Measurements from ENCODE around the gene SCML1.
A peak's percentile ranks its signal among the peaks of the same experiment; 100 is the strongest.
"Not testable (repeated sequence)": the region's sequence is repeated elsewhere in the genome, so short reads cannot be mapped to it uniquely, and the experiment has no call there.

Gene SCML1

DNA sequence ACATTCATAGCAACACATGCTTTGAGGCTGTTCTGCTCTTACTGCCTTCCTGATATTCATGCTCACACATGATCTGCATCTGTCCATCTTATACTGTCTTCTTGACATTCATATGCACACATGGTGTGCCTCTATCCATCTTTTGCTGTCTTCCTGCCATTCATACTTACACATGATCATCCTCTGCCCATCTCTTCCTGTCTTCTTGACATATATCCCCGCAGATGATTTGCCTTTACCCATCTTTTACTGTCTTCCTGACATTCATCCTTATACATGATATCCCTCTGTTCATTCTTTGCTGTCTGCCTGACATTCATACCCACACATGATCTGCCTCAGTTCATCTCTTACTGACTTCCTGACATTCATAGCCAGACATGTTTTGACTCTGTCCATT, 36.8 kb downstream of the SCML1 start:
- no peak overlapping the region for H3K4me3 ChIP-seq (ENCODE audit: low read depth, low read length)
- peaks cover 31% of the 10 kb centered on the region for H3K27me3 ChIP-seq (ENCODE audit: control insufficient read depth, insufficient read depth, low read length)
- H3K9ac ChIP-seq (ENCODE audit: low read depth, low read length), result no peak overlapping the region
- peaks cover 3% of the 10 kb centered on the region for H3K4me1 ChIP-seq (ENCODE audit: control insufficient read depth, insufficient read depth, low read length)
- H3K36me3 ChIP-seq (ENCODE audit: control insufficient read depth, insufficient read depth, low read length), result no peaks in the 10 kb centered on the region
- no peaks in the 10 kb centered on the region for H3K9me3 ChIP-seq (ENCODE audit: control insufficient read depth, insufficient read depth, low read length)

DNA sequence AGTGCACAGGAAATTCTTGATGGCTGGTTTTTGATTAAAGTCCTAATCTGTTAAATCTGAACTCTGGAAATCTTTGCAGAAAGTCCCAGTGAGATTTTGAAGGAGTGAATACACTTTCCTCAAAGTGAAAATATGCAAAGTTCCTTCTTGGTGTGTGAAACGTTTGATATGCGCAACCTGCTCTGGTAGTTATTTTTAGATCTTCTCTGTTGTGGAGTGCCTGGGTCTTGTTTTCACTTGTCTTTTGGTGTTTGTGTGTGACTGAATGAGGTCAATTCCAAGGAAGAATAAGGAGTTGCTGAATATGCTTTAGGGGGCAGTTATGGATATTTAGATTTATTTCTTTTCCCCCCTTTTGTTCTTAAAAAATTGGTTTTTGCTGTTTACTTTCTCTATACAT, 41.7 kb downstream of the SCML1 start:
- H3K9ac ChIP-seq (ENCODE audit: low read depth, low read length), result no peak overlapping the region
- peaks cover 5% of the 10 kb centered on the region for H3K27me3 ChIP-seq (ENCODE audit: control insufficient read depth, insufficient read depth, low read length)
- no peaks in the 10 kb centered on the region for H3K9me3 ChIP-seq (ENCODE audit: control insufficient read depth, insufficient read depth, low read length)
- peaks cover 5% of the 10 kb centered on the region for H3K4me1 ChIP-seq (ENCODE audit: control insufficient read depth, insufficient read depth, low read length)
- no peak overlapping the region for H3K4me3 ChIP-seq (ENCODE audit: low read depth, low read length)
- H3K36me3 ChIP-seq (ENCODE audit: control insufficient read depth, insufficient read depth, low read length), result no peaks in the 10 kb centered on the region

DNA sequence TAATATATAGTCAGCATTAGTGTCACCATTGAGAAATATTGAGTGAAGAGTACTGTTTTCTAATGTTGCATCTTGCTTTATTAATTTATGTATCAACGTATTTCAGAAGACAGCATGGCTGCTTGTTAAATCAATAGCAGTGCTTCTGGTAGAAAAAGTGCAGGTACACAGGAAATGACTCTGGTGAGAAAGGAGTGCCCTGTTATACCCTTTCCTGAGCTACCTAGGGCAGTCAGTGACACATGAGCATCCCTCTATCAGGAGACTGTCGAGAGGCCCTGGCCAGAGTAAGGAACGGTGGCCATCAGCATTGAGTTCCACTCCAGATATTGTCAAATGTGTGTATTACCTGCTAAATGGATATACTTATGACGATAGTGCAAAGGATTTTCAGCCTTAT, 42.1 kb downstream of the SCML1 start:
- Histone ChIP-seq H3K9me3 (ENCODE audit: control insufficient read depth, insufficient read depth, low read length) (no peaks in the 10 kb centered on the region), H3K9ac (ENCODE audit: low read depth, low read length) (no peak overlapping the region), H3K4me3 (ENCODE audit: low read depth, low read length) (no peak overlapping the region), H3K4me1 (ENCODE audit: control insufficient read depth, insufficient read depth, low read length) (peaks cover 5% of the 10 kb centered on the region), H3K27me3 (ENCODE audit: control insufficient read depth, insufficient read depth, low read length) (peaks cover under 1% of the 10 kb centered on the region), H3K36me3 (ENCODE audit: control insufficient read depth, insufficient read depth, low read length) (no peaks in the 10 kb centered on the region)

DNA sequence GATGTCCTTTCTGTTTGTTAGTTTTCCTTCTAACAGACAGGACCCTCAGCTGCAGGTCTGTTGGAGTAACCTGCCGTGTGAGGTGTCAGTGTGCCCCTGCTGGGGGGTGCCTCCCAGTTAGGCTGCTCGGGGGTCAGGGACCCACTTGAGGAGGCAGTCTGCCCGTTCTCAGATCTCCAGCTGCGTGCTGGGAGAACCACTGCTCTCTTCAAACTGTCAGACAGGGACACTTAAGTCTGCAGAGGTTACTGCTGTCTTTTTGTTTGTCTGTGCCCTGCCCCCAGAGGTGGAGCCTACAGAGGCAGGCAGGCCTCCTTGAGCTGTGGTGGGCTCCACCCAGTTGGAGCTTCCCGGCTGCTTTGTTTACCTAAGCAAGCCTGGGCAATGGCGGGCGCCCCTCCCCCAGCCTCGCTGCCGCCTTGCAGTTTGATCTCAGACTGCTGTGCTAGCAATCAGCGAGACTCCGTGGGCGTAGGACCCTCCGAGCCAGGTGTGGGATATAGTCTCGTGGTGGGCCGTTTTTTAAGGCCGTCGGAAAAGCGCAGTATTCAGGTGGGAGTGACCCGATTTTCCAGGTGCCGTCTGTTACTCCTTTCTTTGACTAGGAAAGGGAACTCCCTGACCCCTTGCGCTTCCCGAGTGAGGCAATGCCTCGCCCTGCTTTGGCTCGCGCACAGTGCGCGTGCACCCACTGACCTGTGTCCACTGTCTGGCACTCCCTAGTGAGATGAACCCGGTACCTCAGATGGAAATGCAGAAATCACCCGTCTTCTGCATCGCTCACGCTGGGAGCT, 49.5 kb downstream of the SCML1 start:
- H3K4me3 ChIP-seq (ENCODE audit: low read depth, low read length), result peak overlapping the region; percentile 41
- H3K36me3 ChIP-seq (ENCODE audit: control insufficient read depth, insufficient read depth, low read length); H3K9ac ChIP-seq (ENCODE audit: low read depth, low read length); H3K4me1 ChIP-seq (ENCODE audit: control insufficient read depth, insufficient read depth, low read length); H3K27me3 ChIP-seq (ENCODE audit: control insufficient read depth, insufficient read depth, low read length); H3K9me3 ChIP-seq (ENCODE audit: control insufficient read depth, insufficient read depth, low read length): not testable (repeated sequence)

DNA sequence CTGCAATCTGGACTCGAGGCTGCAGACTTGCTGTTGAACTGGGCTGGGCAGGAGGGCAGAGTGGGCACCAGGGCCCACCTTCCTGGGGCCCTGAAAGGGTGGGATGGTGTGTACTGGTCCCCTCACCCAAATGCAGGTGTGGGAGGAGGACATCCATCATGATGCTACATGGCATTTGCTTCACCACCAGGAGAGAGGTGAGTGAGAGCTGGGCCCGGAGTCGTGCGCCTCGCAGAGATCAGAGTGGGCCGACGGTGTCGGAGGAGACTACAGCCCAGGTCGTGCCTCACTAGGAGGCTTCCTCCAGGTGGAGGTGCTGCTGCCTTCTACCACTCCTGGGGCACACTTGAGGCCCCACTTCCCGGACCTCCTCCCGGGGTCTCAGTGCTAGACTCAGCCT, 50.3 kb downstream of the SCML1 start:
- Histone ChIP-seq H3K36me3 (ENCODE audit: control insufficient read depth, insufficient read depth, low read length) (no peaks in the 10 kb centered on the region), H3K27me3 (ENCODE audit: control insufficient read depth, insufficient read depth, low read length) (no peaks in the 10 kb centered on the region), H3K9ac (ENCODE audit: low read depth, low read length) (no peak overlapping the region), H3K4me1 (ENCODE audit: control insufficient read depth, insufficient read depth, low read length) (no peaks in the 10 kb centered on the region), H3K9me3 (ENCODE audit: control insufficient read depth, insufficient read depth, low read length) (no peaks in the 10 kb centered on the region), H3K4me3 (ENCODE audit: low read depth, low read length) (peak overlapping the region; percentile 41)

DNA sequence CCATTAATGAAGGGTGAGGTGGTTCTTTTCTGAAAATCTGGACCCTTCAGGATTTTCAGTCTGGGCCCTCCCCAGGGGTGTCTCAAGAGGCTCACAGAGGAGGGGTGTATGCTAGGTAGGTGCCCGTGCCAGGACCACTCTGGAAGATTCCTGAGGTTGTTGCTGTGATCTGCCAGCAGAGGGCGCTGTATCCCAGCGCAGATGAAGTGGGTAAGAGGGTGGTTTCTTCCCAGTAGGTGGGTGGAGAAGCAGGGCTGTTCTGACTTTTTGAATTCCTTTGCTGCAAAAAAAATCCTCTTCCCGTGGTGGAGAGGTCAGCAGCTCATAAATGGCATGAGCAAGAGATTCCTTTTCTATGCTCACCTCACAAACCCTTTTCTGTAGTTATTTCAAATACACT, 51.1 kb downstream of the SCML1 start:
- Histone ChIP-seq H3K27me3 (ENCODE audit: control insufficient read depth, insufficient read depth, low read length) (no peaks in the 10 kb centered on the region), H3K9me3 (ENCODE audit: control insufficient read depth, insufficient read depth, low read length) (no peaks in the 10 kb centered on the region), H3K4me3 (ENCODE audit: low read depth, low read length) (no peak overlapping the region), H3K36me3 (ENCODE audit: control insufficient read depth, insufficient read depth, low read length) (no peaks in the 10 kb centered on the region), H3K4me1 (ENCODE audit: control insufficient read depth, insufficient read depth, low read length) (no peaks in the 10 kb centered on the region), H3K9ac (ENCODE audit: low read depth, low read length) (no peak overlapping the region)

DNA sequence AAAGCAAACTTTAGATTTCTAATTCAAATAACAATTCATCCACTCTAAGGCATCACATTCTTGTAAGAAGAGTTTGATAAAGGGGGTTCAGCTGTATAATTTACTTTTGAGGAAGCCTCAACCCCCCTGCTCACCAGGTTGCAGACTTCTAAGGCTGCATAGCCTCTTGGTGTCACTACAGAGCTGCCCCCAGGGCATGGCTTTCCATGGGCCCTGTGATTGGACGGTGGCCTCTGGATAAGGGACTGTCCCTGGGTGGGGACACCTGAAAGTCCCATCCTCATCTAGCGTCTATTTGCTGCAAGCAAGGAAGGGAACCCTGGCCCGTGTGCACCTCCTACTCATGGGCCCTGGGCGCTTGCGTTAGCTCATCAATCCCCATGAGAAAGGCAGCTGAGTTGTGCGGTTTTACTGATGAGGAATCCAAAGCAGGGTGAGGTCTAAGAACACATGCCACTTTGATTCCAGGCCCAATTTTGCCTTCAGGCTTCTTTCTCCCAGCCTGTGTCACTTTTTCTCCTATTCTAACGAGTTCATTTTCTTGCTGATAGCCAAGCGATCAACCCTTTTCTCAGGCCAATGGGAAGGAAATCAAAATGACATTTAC, 51.8 kb downstream of the SCML1 start:
- Histone ChIP-seq H3K9me3 (ENCODE audit: control insufficient read depth, insufficient read depth, low read length) (no peaks in the 10 kb centered on the region), H3K9ac (ENCODE audit: low read depth, low read length) (no peak overlapping the region), H3K4me1 (ENCODE audit: control insufficient read depth, insufficient read depth, low read length) (no peaks in the 10 kb centered on the region)

DNA sequence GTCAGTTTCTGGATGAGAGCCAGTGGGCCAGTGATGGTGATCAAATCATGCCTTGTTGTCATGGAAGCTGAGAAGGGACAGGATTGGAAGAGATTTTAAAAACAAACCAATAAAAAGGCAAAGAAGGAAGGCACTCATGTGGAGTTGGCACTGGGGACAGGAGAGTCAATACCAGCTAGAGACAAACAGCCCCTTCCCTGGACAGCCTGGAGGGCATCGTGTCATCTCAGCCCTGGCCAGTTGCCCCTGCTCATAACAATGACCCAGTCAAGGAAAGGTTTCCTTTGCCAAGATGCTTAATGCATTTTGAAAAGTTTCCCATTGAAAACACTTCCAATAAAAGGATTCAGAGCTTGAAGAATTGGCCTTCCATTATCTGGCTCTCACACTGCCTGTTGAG, 55.5 kb downstream of the SCML1 start:
- H3K9me3 ChIP-seq (ENCODE audit: control insufficient read depth, insufficient read depth, low read length), result no peaks in the 10 kb centered on the region

More for the DNA sequence above, 51.8 kb downstream of the SCML1 start:
- Histone ChIP-seq H3K4me3 (ENCODE audit: low read depth, low read length) (no peak overlapping the region), H3K27me3 (ENCODE audit: control insufficient read depth, insufficient read depth, low read length) (no peaks in the 10 kb centered on the region), H3K36me3 (ENCODE audit: control insufficient read depth, insufficient read depth, low read length) (no peaks in the 10 kb centered on the region)

DNA sequence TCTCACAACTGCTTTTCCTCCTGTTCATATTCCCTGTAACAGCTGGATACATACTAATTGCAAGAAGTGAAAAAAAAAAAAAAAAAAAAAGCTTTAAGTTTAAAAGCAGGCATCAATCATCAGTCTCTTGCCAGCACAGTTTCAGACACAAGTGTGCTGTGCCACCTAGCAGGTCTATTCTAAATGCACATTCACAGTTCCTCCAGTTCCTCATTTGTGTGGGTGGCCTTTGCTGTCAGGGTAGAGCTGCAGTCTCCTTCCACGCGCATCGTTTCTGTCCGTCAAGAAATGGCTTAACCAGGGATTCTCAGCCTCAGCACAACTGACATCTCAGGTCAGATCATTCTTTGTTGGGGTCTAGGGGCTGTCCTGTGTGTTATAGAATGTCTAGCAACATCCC, 61.6 kb downstream of the SCML1 start:
- no peaks in the 10 kb centered on the region for H3K27me3 ChIP-seq (ENCODE audit: control insufficient read depth, insufficient read depth, low read length)
- H3K9ac ChIP-seq (ENCODE audit: low read depth, low read length), result no peak overlapping the region
- H3K36me3 ChIP-seq (ENCODE audit: control insufficient read depth, insufficient read depth, low read length), result no peaks in the 10 kb centered on the region
- no peak overlapping the region for H3K4me3 ChIP-seq (ENCODE audit: low read depth, low read length)
- no peaks in the 10 kb centered on the region for H3K4me1 ChIP-seq (ENCODE audit: control insufficient read depth, insufficient read depth, low read length)
- H3K9me3 ChIP-seq (ENCODE audit: control insufficient read depth, insufficient read depth, low read length), result no peaks in the 10 kb centered on the region

More for the DNA sequence above, 55.5 kb downstream of the SCML1 start:
- no peaks in the 10 kb centered on the region for H3K36me3 ChIP-seq (ENCODE audit: control insufficient read depth, insufficient read depth, low read length)
- no peaks in the 10 kb centered on the region for H3K4me1 ChIP-seq (ENCODE audit: control insufficient read depth, insufficient read depth, low read length)
- no peak overlapping the region for H3K4me3 ChIP-seq (ENCODE audit: low read depth, low read length)
- H3K27me3 ChIP-seq (ENCODE audit: control insufficient read depth, insufficient read depth, low read length), result no peaks in the 10 kb centered on the region
- no peak overlapping the region for H3K9ac ChIP-seq (ENCODE audit: low read depth, low read length)

DNA sequence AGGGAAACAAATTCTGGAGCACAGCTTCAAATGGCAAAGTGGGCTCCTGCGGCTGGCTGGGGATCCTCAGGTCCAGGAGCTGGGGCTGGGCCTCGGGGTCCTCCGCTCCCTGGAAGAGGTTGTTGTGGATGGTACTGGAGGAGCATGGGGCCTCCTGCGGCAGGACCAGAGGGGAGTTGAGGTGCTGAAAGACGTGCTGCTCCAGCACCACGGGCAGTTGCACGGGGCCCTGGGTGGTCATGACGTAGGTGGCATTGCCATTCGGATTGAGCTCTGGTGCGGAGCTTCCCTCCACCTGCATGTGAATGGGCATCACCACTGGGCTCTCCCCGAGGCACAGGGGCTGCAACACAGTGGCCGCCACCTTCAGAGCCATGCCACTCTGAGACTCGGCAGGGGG, 64.1 kb downstream of the SCML1 start:
- Histone ChIP-seq H3K9ac (ENCODE audit: low read depth, low read length) (no peak overlapping the region), H3K9me3 (ENCODE audit: control insufficient read depth, insufficient read depth, low read length) (no peaks in the 10 kb centered on the region), H3K4me3 (ENCODE audit: low read depth, low read length) (no peak overlapping the region), H3K27me3 (ENCODE audit: control insufficient read depth, insufficient read depth, low read length) (no peaks in the 10 kb centered on the region), H3K4me1 (ENCODE audit: control insufficient read depth, insufficient read depth, low read length) (no peaks in the 10 kb centered on the region), H3K36me3 (ENCODE audit: control insufficient read depth, insufficient read depth, low read length) (no peaks in the 10 kb centered on the region)

DNA sequence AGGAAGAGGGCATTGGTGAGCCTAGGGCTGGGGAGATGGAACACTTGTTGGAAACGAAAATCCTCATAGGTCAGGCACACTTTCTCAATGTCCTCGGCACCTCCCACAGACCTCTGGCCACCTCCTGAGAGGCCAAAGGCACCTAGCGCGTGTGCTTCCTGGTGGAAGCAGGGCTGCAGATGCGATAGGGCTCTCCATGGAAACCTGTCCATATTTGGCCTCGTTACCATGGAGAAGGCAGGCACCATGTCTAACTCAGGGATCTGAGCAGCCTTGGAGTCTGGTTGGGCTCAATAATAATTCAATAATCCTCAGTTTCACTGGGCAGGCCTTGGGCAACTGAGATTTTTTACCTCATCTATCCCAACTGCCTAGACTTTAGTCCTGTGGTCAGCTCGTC, 65.5 kb downstream of the SCML1 start:
- H3K9ac ChIP-seq (ENCODE audit: low read depth, low read length), result no peak overlapping the region
- H3K9me3 ChIP-seq (ENCODE audit: control insufficient read depth, insufficient read depth, low read length), result no peaks in the 10 kb centered on the region
- no peaks in the 10 kb centered on the region for H3K36me3 ChIP-seq (ENCODE audit: control insufficient read depth, insufficient read depth, low read length)
- no peaks in the 10 kb centered on the region for H3K27me3 ChIP-seq (ENCODE audit: control insufficient read depth, insufficient read depth, low read length)
- no peak overlapping the region for H3K4me3 ChIP-seq (ENCODE audit: low read depth, low read length)
- no peaks in the 10 kb centered on the region for H3K4me1 ChIP-seq (ENCODE audit: control insufficient read depth, insufficient read depth, low read length)

DNA sequence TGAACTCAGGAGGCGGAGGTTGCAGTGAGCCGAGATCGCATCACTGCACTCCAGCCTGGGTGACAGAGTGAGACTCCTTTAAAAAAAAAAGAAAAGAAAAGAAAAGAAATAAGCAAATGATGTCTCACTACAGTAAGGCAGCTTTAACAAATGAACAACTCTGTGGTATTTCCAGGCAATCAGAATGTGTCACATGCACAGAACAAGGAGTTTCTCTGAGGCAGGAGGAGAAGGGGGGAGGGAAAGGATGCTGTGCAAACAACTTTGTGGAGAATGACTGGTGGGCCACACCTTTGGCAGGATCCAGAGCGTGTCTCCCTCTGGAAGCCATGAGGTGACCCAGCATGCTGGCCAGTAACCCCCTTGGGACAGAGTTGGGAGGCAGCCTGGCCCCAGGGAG, 66.2 kb downstream of the SCML1 start:
- no peaks in the 10 kb centered on the region for H3K36me3 ChIP-seq (ENCODE audit: control insufficient read depth, insufficient read depth, low read length)
- H3K27me3 ChIP-seq (ENCODE audit: control insufficient read depth, insufficient read depth, low read length), result no peaks in the 10 kb centered on the region
- H3K9ac ChIP-seq (ENCODE audit: low read depth, low read length), result no peak overlapping the region
- H3K9me3 ChIP-seq (ENCODE audit: control insufficient read depth, insufficient read depth, low read length), result no peaks in the 10 kb centered on the region
- H3K4me1 ChIP-seq (ENCODE audit: control insufficient read depth, insufficient read depth, low read length), result no peaks in the 10 kb centered on the region
- H3K4me3 ChIP-seq (ENCODE audit: low read depth, low read length), result no peak overlapping the region
